Endodermal cell (in vitro differentiated cells): ENCODE data around the gene LSMEM2. TPM values are rescaled to one million over a fixed set of nuclear protein-coding genes. Genes with fewer than 3 reads are reported as not detected.

Experiments used
- DNase-seq: peaks from one replicate; pipeline ENCODE4 v3.0.0-alpha.2; 2017
- H3K27ac ChIP-seq: 2 replicates; pipeline ENCODE4 v1.5.1; 2013; ENCODE audit warnings: mild to moderate bottlenecking, low read depth, low read length, moderate library complexity
- H3K27me3 ChIP-seq: 2 replicates; pipeline ENCODE4 v1.6.1; 2013; ENCODE audit warnings: mild to moderate bottlenecking, low read length, moderate library complexity; ENCODE audit not compliant: insufficient read depth, control insufficient read depth, poor library complexity, severe bottlenecking
- H3K36me3 ChIP-seq: 2 replicates; pipeline ENCODE4 v1.7.0; 2013; ENCODE audit warnings: mild to moderate bottlenecking, low read length, moderate library complexity; ENCODE audit not compliant: control insufficient read depth, insufficient read depth
- H3K4me1 ChIP-seq: one replicate; pipeline ENCODE4 v1.7.0; 2013; ENCODE audit warnings: low read length; ENCODE audit not compliant: control insufficient read depth, insufficient read depth
- H3K4me3 ChIP-seq: 2 replicates; pipeline ENCODE4 v1.5.1; 2013; ENCODE audit warnings: mild to moderate bottlenecking, low read length, moderate library complexity
- H3K9ac ChIP-seq: 2 replicates; pipeline ENCODE4 v1.6.1; 2013; ENCODE audit warnings: mild to moderate bottlenecking, low read length, moderate library complexity; ENCODE audit not compliant: poor library complexity, severe bottlenecking; ENCODE audit errors: extremely low read depth
- H3K9me3 ChIP-seq: 2 replicates; pipeline ENCODE4 v1.6.1; 2013; ENCODE audit warnings: mild to moderate bottlenecking, low read length, moderate library complexity; ENCODE audit not compliant: control insufficient read depth
- H3K27ac Mint-ChIP-seq: 2 replicates; pipeline ENCODE4 v1.8.0; 2020; ENCODE audit warnings: mixed read lengths
- H3K27me3 Mint-ChIP-seq: 2 replicates; pipeline ENCODE4 v1.8.0; 2021; ENCODE audit warnings: mild to moderate bottlenecking, mixed read lengths; ENCODE audit not compliant: insufficient read depth
- H3K36me3 Mint-ChIP-seq: 2 replicates; pipeline ENCODE4 v1.8.0; 2020; ENCODE audit warnings: low read depth, mixed read lengths
- H3K4me1 Mint-ChIP-seq: 2 replicates; pipeline ENCODE4 v1.8.0; 2020; ENCODE audit warnings: mixed read lengths
- H3K4me3 Mint-ChIP-seq: 2 replicates; pipeline ENCODE4 v1.8.0; 2020; ENCODE audit warnings: mild to moderate bottlenecking, moderate library complexity, mixed read lengths
- H3K9me3 Mint-ChIP-seq: 2 replicates; pipeline ENCODE4 v1.8.0; 2020; ENCODE audit warnings: mild to moderate bottlenecking, mixed read lengths
- CTCF ChIP-seq: fragments of 200-600 bp; sonication (generic); conservative IDR thresholded peaks from 2 replicates; pipeline ENCODE4 v1.5.0; 2021; ENCODE audit warnings: antibody characterized with exemption, mild to moderate bottlenecking
- WGBS, 2 experiments: methylation state at CpG; one replicate each; pipeline versions ENCODE4 v1.1.5 to v1.1.7; 2013; ENCODE audit warnings: missing lambda C conversion rate in 2 of 2, mixed read lengths in 1 of 2; ENCODE audit not compliant: insufficient coverage in 1 of 2, insufficient read length in 1 of 2; 5-methylcytosine and 5-hydroxymethylcytosine counted together
- total RNA-seq, 2 donors: library from RNA; stranded (reverse); fragmentation: NEBNext Ultra II Directional in 1 of 2; extraction: Animal tissue kit (Norgen Biotek cat#: 25700) in 1 of 2; gene quantifications; 2 replicates in 1 of 2; 3 replicates in 1 of 2; pipeline ENCODE4 v1.2.1, GENCODE V29; 2021

The LSMEM2 gene
- total RNA-seq, 2 donors from 2014 or later = not detected

- peaks cover 17% of the 10 kb centered on the region for H3K4me1 ChIP-seq
- Mint-ChIP-seq H3K4me3 (peak overlapping the region; percentile 87), H3K4me1 (peaks cover 25% of the 10 kb centered on the region), H3K9me3 (peaks cover 6% of the 10 kb centered on the region), H3K27me3 (no peaks in the 10 kb centered on the region), H3K36me3 (peaks cover 56% of the 10 kb centered on the region), H3K27ac (no peak overlapping the region)
- H3K36me3 ChIP-seq = peaks cover 35% of the 10 kb centered on the region
- TF ChIP-seq CTCF = no peak
- H3K4me3 ChIP-seq = peak overlapping the region; percentile 56
- H3K27me3 ChIP-seq = no peaks in the 10 kb centered on the region
- no peak overlapping the region for H3K27ac ChIP-seq
- H3K9me3 ChIP-seq = no peaks in the 10 kb centered on the region
- no peak overlapping the region for H3K9ac ChIP-seq
- WGBS, 2 experiments = 93 to 98% methylated on average over 9 to 10 of the region's 10 CpGs
- DNase-seq = no peak
These were observed 39.7 kb downstream of the LSMEM2 start for GRCh38 chr3:50318615-50319014.

- no peak overlapping the region for H3K27ac ChIP-seq
- no peaks in the 10 kb centered on the region for H3K9me3 Mint-ChIP-seq
These were observed 40.5 kb downstream of the LSMEM2 start for GRCh38 chr3:50319181-50319893.

DNA sequence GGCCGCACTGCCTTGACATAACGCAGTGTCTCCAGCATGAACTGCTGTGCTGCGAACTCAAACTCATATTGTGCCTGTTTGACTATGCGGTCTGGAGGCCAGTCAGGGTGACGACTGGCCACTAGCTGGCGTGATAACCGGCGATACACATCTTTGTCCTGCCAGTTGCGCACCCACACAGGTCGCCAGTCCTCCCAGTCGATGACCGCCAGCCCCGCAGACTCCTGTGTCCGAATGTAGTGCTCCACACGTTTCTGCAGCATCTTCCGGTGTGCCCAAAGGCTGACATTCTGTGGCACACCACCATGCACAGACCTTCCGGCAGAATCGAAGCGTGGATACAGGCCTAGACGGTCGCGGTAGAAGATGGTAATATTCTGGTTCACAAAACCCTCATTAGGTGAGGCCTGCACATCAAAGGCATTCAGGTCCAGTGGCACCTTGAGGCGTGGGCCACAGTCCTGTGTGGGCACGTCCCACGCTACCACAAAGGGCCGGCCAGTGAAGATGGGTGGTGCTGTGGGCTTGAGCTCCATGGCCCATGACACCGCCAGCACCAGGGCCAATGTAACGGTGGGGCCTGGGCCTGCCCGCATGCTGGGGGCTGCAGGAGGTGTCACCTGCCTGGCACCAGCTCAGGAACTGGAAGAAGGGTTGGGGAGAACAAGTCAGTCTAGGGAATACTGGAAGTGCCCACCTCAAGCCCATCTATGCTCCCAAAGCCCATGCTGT is 41.2 kb downstream of the LSMEM2 start:
- DNase-seq = peak; percentile 45
- H3K36me3 Mint-ChIP-seq = peaks cover 44% of the 10 kb centered on the region
- H3K27me3 ChIP-seq = no peaks in the 10 kb centered on the region
- H3K9me3 ChIP-seq = no peaks in the 10 kb centered on the region
- no peak overlapping the region for H3K27ac ChIP-seq
- no peak for TF ChIP-seq CTCF
- peak overlapping the region; percentile 100 for H3K4me3 ChIP-seq
- H3K4me3 Mint-ChIP-seq = peak overlapping the region; percentile 87
- H3K9ac ChIP-seq = peak overlapping the region; percentile 97
- no peak overlapping the region for H3K27ac Mint-ChIP-seq
- H3K9me3 Mint-ChIP-seq = no peaks in the 10 kb centered on the region
- no peaks in the 10 kb centered on the region for H3K27me3 Mint-ChIP-seq
- H3K4me1 Mint-ChIP-seq = peaks cover 35% of the 10 kb centered on the region
- peaks cover 23% of the 10 kb centered on the region for H3K4me1 ChIP-seq
- peaks cover 44% of the 10 kb centered on the region for H3K36me3 ChIP-seq
- 90 to 94% methylated on average over 28 to 29 of the region's 29 CpGs for WGBS, 2 experiments

More at GRCh38 chr3:50319181-50319893, 40.5 kb downstream of the LSMEM2 start:
- WGBS, 2 experiments = 96 to 99% methylated on average over 13 to 16 of the region's 16 CpGs
- Histone ChIP-seq H3K9ac (no peak overlapping the region), H3K4me3 (peak overlapping the region; percentile 56), H3K27me3 (no peaks in the 10 kb centered on the region), H3K9me3 (no peaks in the 10 kb centered on the region), H3K4me1 (peaks cover 21% of the 10 kb centered on the region), H3K36me3 (peaks cover 40% of the 10 kb centered on the region)
- peaks cover 31% of the 10 kb centered on the region for H3K4me1 Mint-ChIP-seq
- no peak for TF ChIP-seq CTCF
- peak overlapping the region; percentile 87 for H3K4me3 Mint-ChIP-seq
- no peak for DNase-seq
- no peak overlapping the region for H3K27ac Mint-ChIP-seq
- peaks cover 49% of the 10 kb centered on the region for H3K36me3 Mint-ChIP-seq
- no peaks in the 10 kb centered on the region for H3K27me3 Mint-ChIP-seq
